ENCODE results near the gene ZNF316.

Gene ZNF316

DNA sequence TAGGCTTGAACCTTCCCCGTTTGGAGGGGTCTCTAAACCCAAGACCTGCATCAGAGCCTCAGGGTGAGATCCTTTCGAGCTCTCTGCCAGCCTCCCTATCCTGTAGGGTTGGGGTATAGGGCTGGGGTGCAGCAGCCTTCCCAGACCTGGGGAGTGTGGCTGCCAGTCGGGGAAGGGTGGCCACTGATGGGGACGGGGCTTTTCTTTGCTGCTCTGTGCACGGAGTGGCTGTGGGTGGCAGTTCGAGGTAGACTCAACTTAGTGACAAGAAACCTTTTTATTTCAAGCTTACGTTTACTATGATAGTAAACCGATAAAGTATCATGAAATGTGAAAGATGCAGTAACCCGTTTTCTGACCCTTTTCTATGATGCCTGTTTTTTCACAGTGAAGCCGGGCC, 13.0 kb downstream of the ZNF316 start:
- H3K27ac ChIP-seq, result no peak overlapping the region
- H3K4me3 ChIP-seq (ENCODE audit: low read depth, low read length), result no peak overlapping the region
- TF ChIP-seq, protein P1, sequence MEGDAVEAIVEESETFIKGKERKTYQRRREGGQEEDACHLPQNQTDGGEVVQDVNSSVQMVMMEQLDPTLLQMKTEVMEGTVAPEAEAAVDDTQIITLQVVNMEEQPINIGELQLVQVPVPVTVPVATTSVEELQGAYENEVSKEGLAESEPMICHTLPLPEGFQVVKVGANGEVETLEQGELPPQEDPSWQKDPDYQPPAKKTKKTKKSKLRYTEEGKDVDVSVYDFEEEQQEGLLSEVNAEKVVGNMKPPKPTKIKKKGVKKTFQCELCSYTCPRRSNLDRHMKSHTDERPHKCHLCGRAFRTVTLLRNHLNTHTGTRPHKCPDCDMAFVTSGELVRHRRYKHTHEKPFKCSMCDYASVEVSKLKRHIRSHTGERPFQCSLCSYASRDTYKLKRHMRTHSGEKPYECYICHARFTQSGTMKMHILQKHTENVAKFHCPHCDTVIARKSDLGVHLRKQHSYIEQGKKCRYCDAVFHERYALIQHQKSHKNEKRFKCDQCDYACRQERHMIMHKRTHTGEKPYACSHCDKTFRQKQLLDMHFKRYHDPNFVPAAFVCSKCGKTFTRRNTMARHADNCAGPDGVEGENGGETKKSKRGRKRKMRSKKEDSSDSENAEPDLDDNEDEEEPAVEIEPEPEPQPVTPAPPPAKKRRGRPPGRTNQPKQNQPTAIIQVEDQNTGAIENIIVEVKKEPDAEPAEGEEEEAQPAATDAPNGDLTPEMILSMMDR (IDR thresholded peaks at IDR 0.05; ENCODE audit: low read depth, low read length, missing control alignments), result no peak
- no peaks in the 10 kb centered on the region for H3K27me3 ChIP-seq (replicated peaks)
- no peak for DNase-seq
- in situ Hi-C loops (cut with HindIII; ENCODE audit: low pct_ligation_motif_present, low sequenced_read_pairs), result no loop called here
- peaks cover 46% of the 10 kb centered on the region for H3K36me3 ChIP-seq (replicated peaks)

DNA sequence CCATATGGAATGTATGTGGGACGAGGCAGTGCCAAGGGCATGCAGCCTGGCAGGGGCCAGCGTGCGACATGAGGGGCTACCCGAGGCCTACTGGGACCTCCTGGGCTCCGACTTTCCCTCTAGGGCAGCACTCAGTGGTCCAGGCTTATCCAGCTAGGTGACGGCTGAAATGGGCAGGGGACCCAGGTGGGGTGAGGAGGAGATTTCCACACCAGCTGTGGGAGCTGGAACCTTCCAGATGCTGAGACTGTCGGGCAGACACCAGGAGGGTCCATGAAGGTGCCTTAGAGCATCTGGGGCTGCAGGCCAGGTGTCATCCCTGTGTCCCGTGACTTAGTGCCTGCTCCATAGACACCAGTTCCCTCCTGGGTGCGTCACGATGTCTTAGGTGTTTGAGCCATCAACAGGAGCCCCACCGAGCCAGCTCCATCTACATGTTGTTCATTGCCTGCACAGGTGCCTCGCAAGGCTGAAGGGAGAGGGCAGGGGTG, 13.4 kb downstream of the ZNF316 start:
- in situ Hi-C loops (cut with HindIII; ENCODE audit: low pct_ligation_motif_present, low sequenced_read_pairs), result no loop called here
- DNase-seq, result no peak
- Histone ChIP-seq H3K27ac (no peak overlapping the region), H3K27me3 (replicated peaks) (no peaks in the 10 kb centered on the region), H3K36me3 (replicated peaks) (peaks cover 49% of the 10 kb centered on the region), H3K4me3 (ENCODE audit: low read depth, low read length) (no peak overlapping the region)
- TF ChIP-seq, protein P1 (IDR thresholded peaks at IDR 0.05; ENCODE audit: low read depth, low read length, missing control alignments), result no peak

DNA sequence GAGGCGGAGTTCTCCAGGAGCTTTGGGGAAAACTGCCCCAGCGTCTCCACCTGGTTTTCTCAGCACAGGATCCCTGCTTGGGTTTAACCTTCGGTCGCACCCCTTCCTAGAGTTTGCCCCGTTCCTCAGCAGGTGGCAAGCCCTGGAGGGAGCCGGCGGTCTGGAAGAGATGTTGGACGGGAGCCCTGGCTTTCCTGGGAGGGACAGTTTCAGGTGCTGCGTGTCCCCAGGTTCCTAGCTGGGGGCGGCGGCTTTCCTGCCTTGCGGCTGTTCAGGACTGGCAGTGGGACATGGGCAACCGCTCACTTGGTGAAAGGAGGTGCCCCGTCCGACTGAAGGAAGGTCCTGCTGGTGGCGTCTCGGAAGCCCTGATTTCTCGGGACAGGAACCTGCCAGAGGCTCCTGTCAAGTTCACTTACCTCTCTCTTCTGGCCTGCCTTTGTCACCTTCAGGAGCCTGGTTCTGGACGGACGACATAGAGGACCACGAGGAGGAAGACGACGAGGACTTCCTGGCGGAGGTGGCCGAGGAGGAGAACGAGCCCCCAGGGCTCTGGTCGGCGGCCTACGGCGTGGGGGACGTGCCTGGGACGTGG, 14.8 kb downstream of the ZNF316 start:
- no peak for DNase-seq
- Histone ChIP-seq H3K4me3 (ENCODE audit: low read depth, low read length) (no peak overlapping the region), H3K27me3 (replicated peaks) (no peaks in the 10 kb centered on the region), H3K27ac (no peak overlapping the region), H3K36me3 (replicated peaks) (peaks cover 49% of the 10 kb centered on the region)
- TF ChIP-seq, protein P1 (IDR thresholded peaks at IDR 0.05; ENCODE audit: low read depth, low read length, missing control alignments), result no peak
- in situ Hi-C loops (cut with HindIII; ENCODE audit: low pct_ligation_motif_present, low sequenced_read_pairs), result no loop called here

DNA sequence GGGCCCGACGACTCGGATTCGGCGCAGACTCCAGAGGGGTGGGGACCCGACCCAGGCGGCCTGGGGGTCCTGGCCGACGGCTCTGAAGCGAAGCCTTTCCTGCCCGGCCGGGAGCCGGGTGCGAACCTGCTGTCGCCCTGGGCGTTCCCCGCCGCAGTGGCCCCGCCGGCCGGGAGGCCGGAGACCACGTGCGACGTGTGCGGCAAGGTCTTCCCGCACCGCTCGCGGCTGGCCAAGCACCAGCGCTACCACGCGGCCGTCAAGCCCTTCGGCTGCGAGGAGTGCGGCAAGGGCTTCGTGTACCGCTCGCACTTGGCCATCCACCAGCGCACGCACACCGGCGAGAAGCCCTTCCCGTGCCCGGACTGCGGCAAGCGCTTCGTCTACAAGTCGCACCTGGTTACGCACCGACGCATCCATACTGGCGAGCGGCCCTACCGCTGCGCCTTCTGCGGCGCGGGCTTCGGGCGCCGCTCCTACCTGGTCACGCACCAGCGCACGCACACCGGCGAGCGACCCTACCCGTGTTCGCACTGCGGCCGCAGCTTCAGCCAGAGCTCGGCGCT, 15.4 kb downstream of the ZNF316 start:
- Histone ChIP-seq H3K4me3 (ENCODE audit: low read depth, low read length) (no peak overlapping the region), H3K27me3 (replicated peaks) (no peaks in the 10 kb centered on the region), H3K36me3 (replicated peaks) (peaks cover 49% of the 10 kb centered on the region), H3K27ac (no peak overlapping the region)
- TF ChIP-seq, protein P1 (IDR thresholded peaks at IDR 0.05; ENCODE audit: low read depth, low read length, missing control alignments), result no peak
- no peak for DNase-seq
- in situ Hi-C loops (cut with HindIII; ENCODE audit: low pct_ligation_motif_present, low sequenced_read_pairs), result no loop called here

DNA sequence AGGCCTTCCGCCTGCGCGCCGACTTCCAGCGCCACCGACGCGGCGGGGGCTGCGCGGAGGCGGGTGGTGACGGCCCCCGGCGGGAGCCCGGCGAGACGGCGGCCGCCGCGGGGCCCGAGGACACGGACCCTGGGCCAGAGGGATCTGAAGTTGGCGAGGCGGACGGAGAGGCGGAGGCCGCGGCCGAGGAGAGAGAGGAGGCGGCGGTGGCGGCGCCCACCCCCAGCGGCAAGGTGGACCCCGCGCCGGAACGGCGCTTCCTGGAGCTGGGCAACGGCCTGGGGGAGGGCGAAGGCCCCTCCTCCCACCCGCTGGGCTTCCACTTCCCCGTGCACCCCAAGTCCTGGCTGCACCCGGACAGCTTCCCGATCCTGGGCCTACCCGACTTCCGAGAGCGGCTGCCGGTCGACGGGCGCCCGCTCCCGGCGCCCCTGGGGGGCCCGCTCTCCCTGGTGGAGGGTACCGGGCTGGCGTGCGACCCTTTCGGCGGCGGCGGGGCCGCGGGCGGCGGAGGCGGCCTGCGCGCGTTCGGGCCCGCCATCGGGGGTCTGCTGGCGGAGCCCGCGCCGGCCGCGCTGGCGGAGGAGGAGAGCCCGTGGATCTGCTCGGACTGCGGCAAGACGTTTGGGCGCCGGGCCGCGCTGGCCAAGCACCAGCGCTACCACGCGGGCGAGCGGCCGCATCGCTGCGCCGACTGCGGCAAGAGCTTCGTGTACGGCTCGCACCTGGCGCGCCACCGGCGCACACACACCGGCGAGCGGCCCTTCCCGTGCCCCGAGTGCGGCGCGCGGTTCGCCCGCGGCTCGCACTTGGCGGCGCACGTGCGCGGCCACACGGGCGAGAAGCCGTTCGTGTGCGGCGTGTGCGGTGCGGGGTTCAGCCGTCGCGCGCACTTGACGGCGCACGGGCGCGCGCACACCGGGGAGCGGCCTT, 16.2 kb downstream of the ZNF316 start:
- in situ Hi-C loops (cut with HindIII; ENCODE audit: low pct_ligation_motif_present, low sequenced_read_pairs), result no loop called here
- peaks cover 49% of the 10 kb centered on the region for H3K36me3 ChIP-seq (replicated peaks)

More for the DNA sequence above, 16.2 kb downstream of the ZNF316 start:
- Histone ChIP-seq H3K27me3 (replicated peaks) (no peaks in the 10 kb centered on the region), H3K27ac (no peak overlapping the region), H3K4me3 (ENCODE audit: low read depth, low read length) (no peak overlapping the region)
- DNase-seq, result no peak
- TF ChIP-seq, protein P1 (IDR thresholded peaks at IDR 0.05; ENCODE audit: low read depth, low read length, missing control alignments), result no peak
